GM23338 (cell line): ENCODE measurements around the gene AP1G2. TPM values are rescaled to one million over a fixed set of nuclear protein-coding genes. Genes with fewer than 3 reads are reported as not detected.

Source experiments
- ATAC-seq: fragments of 200-7000 bp; cut with Tn5 transposase; 3 replicates; pipeline ENCODE4 v1.9.1; 2020
- DNase-seq: peaks from one replicate; pipeline ENCODE4 v3.0.0-alpha.2; 2015; ENCODE audit warnings: low spot score
- H2AFZ ChIP-seq: fragments of 200-600 bp; sonication (generic); 2 replicates; pipeline ENCODE4 v1.8.0; 2016; ENCODE audit warnings: antibody characterized with exemption, mild to moderate bottlenecking, moderate library complexity
- H3F3A ChIP-seq: fragments of 200-600 bp; sonication (generic); replicated peaks from 2 replicates; pipeline ENCODE4 v1.8.0; 2017; ENCODE audit warnings: antibody characterized with exemption, mixed run types, low read depth
- H3K27ac ChIP-seq: fragments of 200-600 bp; sonication (generic); 2 replicates; pipeline ENCODE4 v1.6.1; 2016; ENCODE audit warnings: low read depth
- H3K27me3 ChIP-seq: fragments of 200-600 bp; sonication (generic); 2 replicates; pipeline ENCODE4 v1.8.0; 2016; ENCODE audit warnings: mild to moderate bottlenecking, mixed run types, moderate library complexity; ENCODE audit not compliant: insufficient read depth
- H3K36me3 ChIP-seq: fragments of 200-600 bp; sonication (generic); 2 replicates; pipeline ENCODE4 v1.8.0; 2016; ENCODE audit warnings: mild to moderate bottlenecking; ENCODE audit not compliant: insufficient read depth
- H3K4me1 ChIP-seq: fragments of 200-600 bp; sonication (generic); 2 replicates; pipeline ENCODE4 v1.8.0; 2016; ENCODE audit warnings: mild to moderate bottlenecking, moderate library complexity; ENCODE audit not compliant: insufficient read depth
- H3K4me2 ChIP-seq: fragments of 200-600 bp; sonication (generic); 2 replicates; pipeline ENCODE4 v1.7.1; 2017; ENCODE audit warnings: mixed run types
- H3K4me3 ChIP-seq: fragments of 200-600 bp; sonication (generic); 2 replicates; pipeline ENCODE4 v1.6.1; 2016; ENCODE audit warnings: mixed run types
- H3K79me2 ChIP-seq: fragments of 200-600 bp; sonication (generic); replicated peaks from 2 replicates; pipeline ENCODE4 v1.8.0; 2017; ENCODE audit warnings: mild to moderate bottlenecking; ENCODE audit not compliant: insufficient read depth
- H3K9me2 ChIP-seq: fragments of 200-600 bp; sonication (generic); 2 replicates; pipeline ENCODE4 v1.8.0; 2017; ENCODE audit not compliant: insufficient read depth
- H4K20me1 ChIP-seq: fragments of 200-600 bp; sonication (generic); replicated peaks from 2 replicates; pipeline ENCODE4 v1.8.0; 2017; ENCODE audit warnings: mild to moderate bottlenecking; ENCODE audit not compliant: insufficient read depth
- H3K27ac Mint-ChIP-seq: 2 replicates; pipeline ENCODE4 v1.8.0; 2020; ENCODE audit warnings: inconsistent platforms, mild to moderate bottlenecking, moderate library complexity, mixed read lengths
- H3K27me3 Mint-ChIP-seq: 3 replicates; pipeline ENCODE4 v1.8.0; 2022; ENCODE audit warnings: low read depth, mild to moderate bottlenecking, moderate library complexity, mixed read lengths, inconsistent platforms; ENCODE audit not compliant: insufficient read depth, poor library complexity
- H3K36me3 Mint-ChIP-seq: 3 replicates; pipeline ENCODE4 v1.8.0; 2021; ENCODE audit warnings: low read depth, mild to moderate bottlenecking, inconsistent platforms, moderate library complexity, mixed read lengths
- H3K4me1 Mint-ChIP-seq: 3 replicates; pipeline ENCODE4 v1.8.0; 2020; ENCODE audit warnings: mild to moderate bottlenecking, inconsistent platforms, mixed read lengths
- H3K4me3 Mint-ChIP-seq: 3 replicates; pipeline ENCODE4 v1.8.0; 2021; ENCODE audit warnings: moderate library complexity, mild to moderate bottlenecking, inconsistent platforms, mixed read lengths
- H3K9me3 Mint-ChIP-seq: 3 replicates; pipeline ENCODE4 v1.8.0; 2020; ENCODE audit warnings: moderate library complexity, mild to moderate bottlenecking, inconsistent platforms, mixed read lengths
- CREB1 ChIP-seq: fragments of 250-450 bp; sonication (Bioruptor Pico); IDR thresholded peaks from 2 replicates; pipeline ENCODE4 v1.5.0; 2020; ENCODE audit warnings: low read depth, mild to moderate bottlenecking, moderate library complexity
- EZH2 ChIP-seq: fragments of 200-600 bp; sonication (generic); IDR thresholded peaks from one replicate; pipeline ENCODE4 v1.8.0; 2017; ENCODE audit warnings: antibody characterized with exemption, mild to moderate bottlenecking, low read depth; ENCODE audit not compliant: unreplicated experiment
- EZH2phosphoT487 ChIP-seq: fragments of 200-600 bp; sonication (generic); IDR thresholded peaks from one replicate; pipeline ENCODE4 v1.8.1; 2018; ENCODE audit warnings: antibody characterized with exemption; ENCODE audit not compliant: unreplicated experiment
- JUNB ChIP-seq: IDR thresholded peaks from one replicate; pipeline ENCODE4 v1.6.1; 2016; ENCODE audit warnings: antibody characterized with exemption; ENCODE audit not compliant: unreplicated experiment
- NANOG ChIP-seq: IDR thresholded peaks from 2 replicates; pipeline ENCODE4 v1.6.1; 2016; ENCODE audit warnings: antibody characterized with exemption, borderline replicate concordance
- POLR2AphosphoS5 ChIP-seq: IDR thresholded peaks from 2 replicates; pipeline ENCODE4 v1.6.1; 2016; ENCODE audit warnings: antibody characterized with exemption, low read depth
- REST ChIP-seq: IDR thresholded peaks from one replicate; pipeline ENCODE4 v1.6.1; 2018; ENCODE audit warnings: antibody characterized with exemption; ENCODE audit not compliant: unreplicated experiment
- STAT1 ChIP-seq: IDR thresholded peaks from one replicate; pipeline ENCODE4 v1.6.1; 2016; ENCODE audit warnings: antibody characterized with exemption; ENCODE audit not compliant: unreplicated experiment
- ZNF114 ChIP-seq: fragments of 250-450 bp; sonication (Bioruptor Pico); IDR thresholded peaks from 2 replicates; pipeline ENCODE4 v1.5.0; 2020; ENCODE audit warnings: mild to moderate bottlenecking, moderate library complexity
- ZNF331 ChIP-seq: fragments of 250-450 bp; sonication (Bioruptor Pico); IDR thresholded peaks from 2 replicates; pipeline ENCODE4 v1.5.0; 2020; ENCODE audit warnings: low read depth, mild to moderate bottlenecking, moderate library complexity
- polyA plus RNA-seq: library from polyadenylated mRNA; unstranded; fragments of >200 nt; fragmentation: Nextera tagmentation; extraction: Ambion mirVana; gene quantifications from 2 replicates; pipeline ENCODE4 v1.2.1, GENCODE V29; 2016
- total RNA-seq: library from RNA; depleted of rRNA; stranded (reverse); fragments of >200 nt; shearing (Covaris generic); gene quantifications from 2 replicates; pipeline ENCODE4 v1.2.3, GENCODE V29; 2014
- TF ChIP-seq, protein P1 (sequence below), 2 experiments: fragments of 200-600 bp in 1 of 2; sonication (generic) in 1 of 2; conservative IDR thresholded peaks; 2 replicates each; pipeline versions ENCODE4 v1.5.1 to v1.6.1; 2016 to 2017; ENCODE audit warnings: antibody characterized with exemption in 2 of 2, low read depth in 2 of 2, mild to moderate bottlenecking in 2 of 2, moderate library complexity in 1 of 2
- TF ChIP-seq, protein P2 (sequence below): fragments of 250-450 bp; sonication (Bioruptor Pico); IDR thresholded peaks from 2 replicates; pipeline ENCODE4 v1.5.0; 2020; ENCODE audit warnings: mild to moderate bottlenecking, moderate library complexity
- TF ChIP-seq, protein P3 (sequence below): IDR thresholded peaks from 2 replicates; pipeline ENCODE4 v1.6.1; 2016; ENCODE audit warnings: antibody characterized with exemption

Gene AP1G2
- total and polyA plus RNA-seq, 2 experiments from 2014 or later: 55.3 to 63.5 TPM

GRCh38 chr14:23580152-23580926 is 12.7 kb upstream of the AP1G2 start:
- Histone ChIP-seq H2AFZ (0 out of 2 replicates have a peak overlapping the region, but pooled peaks have one; percentile 78), H3K27me3 (peaks cover 21% of the 10 kb centered on the region), H3K4me3 (no peak overlapping the region), H3K4me1 (peaks cover 15% of the 10 kb centered on the region), H3F3A (peaks cover 12% of the 10 kb centered on the region; the same call in 1 of the 2 replicates), H3K9me2 (no peaks in the 10 kb centered on the region), H3K27ac (no peak overlapping the region), H3K36me3 (no peaks in the 10 kb centered on the region), H3K4me2 (no peak overlapping the region; the same call in 1 of the 2 replicates), H3K79me2 (no peaks in the 10 kb centered on the region), H4K20me1 (peaks cover 2% of the 10 kb centered on the region)
- H3K4me1 Mint-ChIP-seq: peaks cover 19% of the 10 kb centered on the region
- no peak overlapping the region for H3K27ac Mint-ChIP-seq
- ATAC-seq (no peak), DNase-seq (no peak)
- peaks cover 12% of the 10 kb centered on the region for H3K9me3 Mint-ChIP-seq
- TF ChIP-seq EZH2 (no peak), CREB1 (CRISPR knock-in tag) (no peak), REST (no peak), EZH2phosphoT487 (no peak), POLR2AphosphoS5 (no peak), JUNB (no peak), ZNF331 (CRISPR knock-in tag) (no peak), STAT1 (no peak), ZNF114 (CRISPR knock-in tag) (no peak), NANOG (no peak)
- TF ChIP-seq, protein P1, sequence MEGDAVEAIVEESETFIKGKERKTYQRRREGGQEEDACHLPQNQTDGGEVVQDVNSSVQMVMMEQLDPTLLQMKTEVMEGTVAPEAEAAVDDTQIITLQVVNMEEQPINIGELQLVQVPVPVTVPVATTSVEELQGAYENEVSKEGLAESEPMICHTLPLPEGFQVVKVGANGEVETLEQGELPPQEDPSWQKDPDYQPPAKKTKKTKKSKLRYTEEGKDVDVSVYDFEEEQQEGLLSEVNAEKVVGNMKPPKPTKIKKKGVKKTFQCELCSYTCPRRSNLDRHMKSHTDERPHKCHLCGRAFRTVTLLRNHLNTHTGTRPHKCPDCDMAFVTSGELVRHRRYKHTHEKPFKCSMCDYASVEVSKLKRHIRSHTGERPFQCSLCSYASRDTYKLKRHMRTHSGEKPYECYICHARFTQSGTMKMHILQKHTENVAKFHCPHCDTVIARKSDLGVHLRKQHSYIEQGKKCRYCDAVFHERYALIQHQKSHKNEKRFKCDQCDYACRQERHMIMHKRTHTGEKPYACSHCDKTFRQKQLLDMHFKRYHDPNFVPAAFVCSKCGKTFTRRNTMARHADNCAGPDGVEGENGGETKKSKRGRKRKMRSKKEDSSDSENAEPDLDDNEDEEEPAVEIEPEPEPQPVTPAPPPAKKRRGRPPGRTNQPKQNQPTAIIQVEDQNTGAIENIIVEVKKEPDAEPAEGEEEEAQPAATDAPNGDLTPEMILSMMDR (conservative IDR thresholded peaks at IDR 0.05; ENCODE audit: low read depth in 2 of 2): no peak
- TF ChIP-seq, protein P2, sequence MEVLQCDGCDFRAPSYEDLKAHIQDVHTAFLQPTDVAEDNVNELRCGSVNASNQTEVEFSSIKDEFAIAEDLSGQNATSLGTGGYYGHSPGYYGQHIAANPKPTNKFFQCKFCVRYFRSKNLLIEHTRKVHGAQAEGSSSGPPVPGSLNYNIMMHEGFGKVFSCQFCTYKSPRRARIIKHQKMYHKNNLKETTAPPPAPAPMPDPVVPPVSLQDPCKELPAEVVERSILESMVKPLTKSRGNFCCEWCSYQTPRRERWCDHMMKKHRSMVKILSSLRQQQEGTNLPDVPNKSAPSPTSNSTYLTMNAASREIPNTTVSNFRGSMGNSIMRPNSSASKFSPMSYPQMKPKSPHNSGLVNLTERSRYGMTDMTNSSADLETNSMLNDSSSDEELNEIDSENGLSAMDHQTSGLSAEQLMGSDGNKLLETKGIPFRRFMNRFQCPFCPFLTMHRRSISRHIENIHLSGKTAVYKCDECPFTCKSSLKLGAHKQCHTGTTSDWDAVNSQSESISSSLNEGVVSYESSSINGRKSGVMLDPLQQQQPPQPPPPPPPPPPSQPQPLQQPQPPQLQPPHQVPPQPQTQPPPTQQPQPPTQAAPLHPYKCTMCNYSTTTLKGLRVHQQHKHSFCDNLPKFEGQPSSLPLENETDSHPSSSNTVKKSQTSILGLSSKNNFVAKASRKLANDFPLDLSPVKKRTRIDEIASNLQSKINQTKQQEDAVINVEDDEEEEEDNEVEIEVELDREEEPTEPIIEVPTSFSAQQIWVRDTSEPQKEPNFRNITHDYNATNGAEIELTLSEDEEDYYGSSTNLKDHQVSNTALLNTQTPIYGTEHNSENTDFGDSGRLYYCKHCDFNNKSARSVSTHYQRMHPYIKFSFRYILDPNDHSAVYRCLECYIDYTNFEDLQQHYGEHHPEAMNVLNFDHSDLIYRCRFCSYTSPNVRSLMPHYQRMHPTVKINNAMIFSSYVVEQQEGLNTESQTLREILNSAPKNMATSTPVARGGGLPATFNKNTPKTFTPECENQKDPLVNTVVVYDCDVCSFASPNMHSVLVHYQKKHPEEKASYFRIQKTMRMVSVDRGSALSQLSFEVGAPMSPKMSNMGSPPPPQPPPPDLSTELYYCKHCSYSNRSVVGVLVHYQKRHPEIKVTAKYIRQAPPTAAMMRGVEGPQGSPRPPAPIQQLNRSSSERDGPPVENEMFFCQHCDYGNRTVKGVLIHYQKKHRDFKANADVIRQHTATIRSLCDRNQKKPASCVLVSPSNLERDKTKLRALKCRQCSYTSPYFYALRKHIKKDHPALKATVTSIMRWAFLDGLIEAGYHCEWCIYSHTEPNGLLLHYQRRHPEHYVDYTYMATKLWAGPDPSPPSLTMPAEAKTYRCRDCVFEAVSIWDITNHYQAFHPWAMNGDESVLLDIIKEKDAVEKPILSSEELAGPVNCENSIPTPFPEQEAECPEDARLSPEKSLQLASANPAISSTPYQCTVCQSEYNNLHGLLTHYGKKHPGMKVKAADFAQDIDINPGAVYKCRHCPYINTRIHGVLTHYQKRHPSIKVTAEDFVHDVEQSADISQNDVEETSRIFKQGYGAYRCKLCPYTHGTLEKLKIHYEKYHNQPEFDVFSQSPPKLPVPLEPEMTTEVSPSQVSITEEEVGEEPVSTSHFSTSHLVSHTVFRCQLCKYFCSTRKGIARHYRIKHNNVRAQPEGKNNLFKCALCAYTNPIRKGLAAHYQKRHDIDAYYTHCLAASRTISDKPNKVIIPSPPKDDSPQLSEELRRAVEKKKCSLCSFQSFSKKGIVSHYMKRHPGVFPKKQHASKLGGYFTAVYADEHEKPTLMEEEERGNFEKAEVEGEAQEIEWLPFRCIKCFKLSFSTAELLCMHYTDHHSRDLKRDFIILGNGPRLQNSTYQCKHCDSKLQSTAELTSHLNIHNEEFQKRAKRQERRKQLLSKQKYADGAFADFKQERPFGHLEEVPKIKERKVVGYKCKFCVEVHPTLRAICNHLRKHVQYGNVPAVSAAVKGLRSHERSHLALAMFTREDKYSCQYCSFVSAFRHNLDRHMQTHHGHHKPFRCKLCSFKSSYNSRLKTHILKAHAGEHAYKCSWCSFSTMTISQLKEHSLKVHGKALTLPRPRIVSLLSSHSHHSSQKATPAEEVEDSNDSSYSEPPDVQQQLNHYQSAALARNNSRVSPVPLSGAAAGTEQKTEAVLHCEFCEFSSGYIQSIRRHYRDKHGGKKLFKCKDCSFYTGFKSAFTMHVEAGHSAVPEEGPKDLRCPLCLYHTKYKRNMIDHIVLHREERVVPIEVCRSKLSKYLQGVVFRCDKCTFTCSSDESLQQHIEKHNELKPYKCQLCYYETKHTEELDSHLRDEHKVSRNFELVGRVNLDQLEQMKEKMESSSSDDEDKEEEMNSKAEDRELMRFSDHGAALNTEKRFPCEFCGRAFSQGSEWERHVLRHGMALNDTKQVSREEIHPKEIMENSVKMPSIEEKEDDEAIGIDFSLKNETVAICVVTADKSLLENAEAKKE: no peak
- TF ChIP-seq, protein P3, sequence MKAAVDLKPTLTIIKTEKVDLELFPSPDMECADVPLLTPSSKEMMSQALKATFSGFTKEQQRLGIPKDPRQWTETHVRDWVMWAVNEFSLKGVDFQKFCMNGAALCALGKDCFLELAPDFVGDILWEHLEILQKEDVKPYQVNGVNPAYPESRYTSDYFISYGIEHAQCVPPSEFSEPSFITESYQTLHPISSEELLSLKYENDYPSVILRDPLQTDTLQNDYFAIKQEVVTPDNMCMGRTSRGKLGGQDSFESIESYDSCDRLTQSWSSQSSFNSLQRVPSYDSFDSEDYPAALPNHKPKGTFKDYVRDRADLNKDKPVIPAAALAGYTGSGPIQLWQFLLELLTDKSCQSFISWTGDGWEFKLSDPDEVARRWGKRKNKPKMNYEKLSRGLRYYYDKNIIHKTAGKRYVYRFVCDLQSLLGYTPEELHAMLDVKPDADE: no peak
- H3K4me3 Mint-ChIP-seq: no peak overlapping the region
- peaks cover 5% of the 10 kb centered on the region for H3K36me3 Mint-ChIP-seq
- H3K27me3 Mint-ChIP-seq: peaks cover 25% of the 10 kb centered on the region
